ENCODE results near the gene BATF3. TPM values are rescaled to one million over a fixed set of nuclear protein-coding genes. Genes with fewer than 3 reads are reported as not detected.

Gene BATF3
- total and polyA plus RNA-seq, 8 donors = 1.1 to 6.9 (median 4.1) TPM; not detected in 3

DNA sequence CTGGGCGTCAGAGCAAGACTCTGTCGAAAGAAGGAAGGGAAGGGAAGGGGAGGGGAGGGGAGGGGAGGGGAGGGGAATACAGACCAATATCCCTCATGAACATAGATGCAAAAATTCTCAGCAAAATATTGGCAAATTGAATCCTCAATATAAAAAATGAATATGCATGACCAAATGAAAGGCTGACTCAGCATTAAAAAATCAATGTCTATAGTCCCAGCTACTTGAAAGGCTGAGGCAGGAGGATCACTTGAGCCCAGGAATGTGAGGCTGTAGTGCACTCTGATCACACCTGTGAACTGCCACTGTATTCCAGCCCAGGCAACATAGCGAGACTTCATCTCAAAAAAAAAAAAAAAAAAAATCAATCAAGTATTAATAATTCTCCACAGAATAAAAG, 24.0 kb downstream of the BATF3 start:
- Histone ChIP-seq H3K27me3 (peaks cover 0 to 7% (median 0%) of the 10 kb centered on the region in 3 donors), H3K9me3 (no peaks in the 10 kb centered on the region), H3K36me3 (no peaks in the 10 kb centered on the region), H3K27ac (no peak overlapping the region), H3K4me3 (no peak overlapping the region), H3K4me1 (peaks cover 0 to 12% (median 3%) of the 10 kb centered on the region in 4 donors)
- TF ChIP-seq POLR2AphosphoS5 (IDR thresholded peaks at IDR 0.05) (no peak), EP300 (IDR thresholded peaks at IDR 0.05) (no peak), POLR2A (IDR thresholded peaks at IDR 0.05) (no peak)
- TF ChIP-seq, protein P1, sequence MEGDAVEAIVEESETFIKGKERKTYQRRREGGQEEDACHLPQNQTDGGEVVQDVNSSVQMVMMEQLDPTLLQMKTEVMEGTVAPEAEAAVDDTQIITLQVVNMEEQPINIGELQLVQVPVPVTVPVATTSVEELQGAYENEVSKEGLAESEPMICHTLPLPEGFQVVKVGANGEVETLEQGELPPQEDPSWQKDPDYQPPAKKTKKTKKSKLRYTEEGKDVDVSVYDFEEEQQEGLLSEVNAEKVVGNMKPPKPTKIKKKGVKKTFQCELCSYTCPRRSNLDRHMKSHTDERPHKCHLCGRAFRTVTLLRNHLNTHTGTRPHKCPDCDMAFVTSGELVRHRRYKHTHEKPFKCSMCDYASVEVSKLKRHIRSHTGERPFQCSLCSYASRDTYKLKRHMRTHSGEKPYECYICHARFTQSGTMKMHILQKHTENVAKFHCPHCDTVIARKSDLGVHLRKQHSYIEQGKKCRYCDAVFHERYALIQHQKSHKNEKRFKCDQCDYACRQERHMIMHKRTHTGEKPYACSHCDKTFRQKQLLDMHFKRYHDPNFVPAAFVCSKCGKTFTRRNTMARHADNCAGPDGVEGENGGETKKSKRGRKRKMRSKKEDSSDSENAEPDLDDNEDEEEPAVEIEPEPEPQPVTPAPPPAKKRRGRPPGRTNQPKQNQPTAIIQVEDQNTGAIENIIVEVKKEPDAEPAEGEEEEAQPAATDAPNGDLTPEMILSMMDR (IDR thresholded peaks at IDR 0.05) = no peak
- intact Hi-C loops (cut with DNase I; ENCODE audit: low total_unique reads) = no loop called here
- DNase-seq = no peak
- WGBS, 5 donors = 80 to 92% (median 90%) methylated on average over 1 to 3 of the region's 3 CpGs

DNA sequence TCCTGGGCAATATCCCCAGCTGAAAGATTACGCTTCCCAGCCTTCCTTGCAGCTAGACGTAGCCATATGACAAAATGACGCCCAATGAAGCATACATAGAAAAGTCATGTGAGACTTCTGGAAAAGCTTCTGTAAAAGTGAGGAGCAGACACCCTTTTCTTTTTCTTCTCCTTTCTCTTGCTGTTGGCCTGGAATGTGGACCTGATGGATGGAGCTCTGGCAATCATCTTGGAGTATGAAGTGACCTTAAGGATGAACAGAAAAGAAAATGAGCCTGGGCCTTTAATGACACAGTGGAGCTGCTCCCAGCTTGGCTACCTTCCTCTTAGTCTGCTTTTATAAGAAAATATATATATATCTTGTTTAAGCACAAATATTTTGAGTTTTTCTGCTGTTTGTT, 24.8 kb downstream of the BATF3 start:
- intact Hi-C loops (cut with DNase I; ENCODE audit: low total_unique reads) = no loop called here
- no peak overlapping the region for H3K27ac ChIP-seq
- TF ChIP-seq EP300 (IDR thresholded peaks at IDR 0.05) (no peak), POLR2A (IDR thresholded peaks at IDR 0.05) (no peak), POLR2AphosphoS5 (IDR thresholded peaks at IDR 0.05) (no peak)
- TF ChIP-seq, protein P1 (IDR thresholded peaks at IDR 0.05) = no peak
- no peaks in the 10 kb centered on the region for H3K36me3 ChIP-seq
- no peak for DNase-seq
- H3K9me3 ChIP-seq = no peaks in the 10 kb centered on the region
- WGBS, 5 donors = 94 to 96% (median 95%) methylated on average over 3 of the region's 3 CpGs
- no peak overlapping the region for H3K4me3 ChIP-seq
- H3K4me1 ChIP-seq = peaks cover 0 to 13% (median 3%) of the 10 kb centered on the region in 4 donors
- H3K27me3 ChIP-seq = peaks cover 0 to 7% (median 0%) of the 10 kb centered on the region in 3 donors

DNA sequence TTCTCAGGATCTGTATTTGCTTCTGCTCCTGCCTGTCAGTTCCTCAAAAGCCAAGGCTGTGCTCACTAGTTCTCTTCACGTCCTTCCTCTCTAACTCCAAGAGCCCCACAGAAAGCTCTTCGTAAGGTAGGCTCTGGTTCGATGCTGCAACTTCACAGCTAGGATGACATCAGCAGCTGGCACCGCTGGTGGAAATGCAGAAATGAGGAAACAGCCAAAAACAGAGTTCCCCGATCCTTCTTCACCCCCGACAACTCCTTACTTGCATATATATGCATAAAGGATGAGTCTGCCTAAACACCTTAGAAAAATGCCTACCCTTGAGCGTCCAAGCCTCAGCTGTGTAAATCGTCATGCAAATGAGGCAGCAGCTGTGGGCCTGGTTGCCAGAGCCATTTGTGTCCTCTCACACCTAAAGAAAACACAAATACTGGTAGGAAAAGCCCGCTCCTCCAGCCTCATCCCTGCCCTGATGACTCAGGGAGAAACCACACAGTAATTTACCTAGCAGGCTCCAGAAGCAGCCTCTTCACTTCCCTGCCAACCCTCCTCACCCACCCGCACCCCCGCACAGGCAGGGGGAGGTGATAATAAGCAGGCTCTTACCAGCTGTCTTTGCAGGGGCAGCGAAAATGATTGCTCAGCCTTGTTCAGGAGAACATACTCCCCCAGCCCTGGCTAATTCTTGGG, 28.2 kb downstream of the BATF3 start:
- WGBS, 5 donors = 47 to 55% (median 48%) methylated on average over 12 of the region's 12 CpGs
- no peak overlapping the region for H3K4me3 ChIP-seq
- peak in 1 of 2 donors; percentile 71 for DNase-seq
- H3K9me3 ChIP-seq = no peaks in the 10 kb centered on the region
- H3K27ac ChIP-seq = no peak overlapping the region
- no peak for TF ChIP-seq POLR2AphosphoS5 (IDR thresholded peaks at IDR 0.05)
- TF ChIP-seq POLR2A (IDR thresholded peaks at IDR 0.05) = no peak
- TF ChIP-seq EP300 (IDR thresholded peaks at IDR 0.05) = no peak
- TF ChIP-seq, protein P1 (IDR thresholded peaks at IDR 0.05) = no peak
- peaks cover 0 to 7% (median 0%) of the 10 kb centered on the region in 3 donors for H3K27me3 ChIP-seq
- H3K36me3 ChIP-seq = no peaks in the 10 kb centered on the region
- peaks cover 0 to 40% (median 13%) of the 10 kb centered on the region in 4 donors for H3K4me1 ChIP-seq
- intact Hi-C loops (cut with DNase I; ENCODE audit: low total_unique reads) = no loop called here

DNA sequence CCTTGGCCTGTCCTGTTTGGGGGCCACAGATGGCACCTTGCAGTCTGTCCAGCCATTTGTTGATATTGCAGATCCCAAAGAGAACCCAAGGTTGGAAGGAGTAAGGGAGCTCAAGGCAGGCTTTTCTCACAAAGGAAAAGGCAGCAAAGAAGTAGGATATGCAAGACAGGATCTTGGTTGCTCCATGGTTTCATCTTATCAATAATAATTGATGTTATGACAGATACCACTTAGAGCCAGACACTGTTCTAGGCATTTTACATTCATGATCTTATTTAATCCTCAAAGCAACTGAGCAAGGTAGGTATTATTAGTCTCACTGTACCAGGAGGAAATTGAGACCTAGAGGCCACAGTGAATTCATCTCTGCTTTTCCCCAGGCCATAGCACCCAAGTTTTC, 28.8 kb downstream of the BATF3 start:
- Histone ChIP-seq H3K36me3 (no peaks in the 10 kb centered on the region), H3K4me1 (peaks cover 0 to 40% (median 14%) of the 10 kb centered on the region in 4 donors), H3K4me3 (no peak overlapping the region), H3K27me3 (peaks cover 0 to 7% (median 0%) of the 10 kb centered on the region in 3 donors), H3K9me3 (no peaks in the 10 kb centered on the region), H3K27ac (no peak overlapping the region)
- DNase-seq = no peak
- TF ChIP-seq EP300 (IDR thresholded peaks at IDR 0.05) = no peak
- TF ChIP-seq POLR2A (IDR thresholded peaks at IDR 0.05) = no peak
- no peak for TF ChIP-seq POLR2AphosphoS5 (IDR thresholded peaks at IDR 0.05)
- TF ChIP-seq, protein P1 (IDR thresholded peaks at IDR 0.05) = no peak
- intact Hi-C loops (cut with DNase I; ENCODE audit: low total_unique reads) = no loop called here
